Endometrial microvascular endothelial cells (primary cell): ENCODE results near the gene TEAD4. TPM values are rescaled to one million over a fixed set of nuclear protein-coding genes. Genes with fewer than 3 reads are reported as not detected.

Source experiments
- in situ Hi-C: cut with HindIII; loops from 2 replicates; pipeline ENCODE4 v1.10.0; 2017; ENCODE audit warnings: low sequenced_read_pairs, low pct_unique_long_range_greater_than_20kb; ENCODE audit errors: inconsistent ontology term
- total RNA-seq: library from RNA; depleted of rRNA; stranded (reverse); fragments of >200 nt; gene quantifications from one replicate; pipeline ENCODE4 v1.2.3, GENCODE V29; 2015; ENCODE audit errors: inconsistent ontology term

TEAD4 gene
- total RNA-seq, 1 donor from 2014 or later, result 78.1 TPM

DNA sequence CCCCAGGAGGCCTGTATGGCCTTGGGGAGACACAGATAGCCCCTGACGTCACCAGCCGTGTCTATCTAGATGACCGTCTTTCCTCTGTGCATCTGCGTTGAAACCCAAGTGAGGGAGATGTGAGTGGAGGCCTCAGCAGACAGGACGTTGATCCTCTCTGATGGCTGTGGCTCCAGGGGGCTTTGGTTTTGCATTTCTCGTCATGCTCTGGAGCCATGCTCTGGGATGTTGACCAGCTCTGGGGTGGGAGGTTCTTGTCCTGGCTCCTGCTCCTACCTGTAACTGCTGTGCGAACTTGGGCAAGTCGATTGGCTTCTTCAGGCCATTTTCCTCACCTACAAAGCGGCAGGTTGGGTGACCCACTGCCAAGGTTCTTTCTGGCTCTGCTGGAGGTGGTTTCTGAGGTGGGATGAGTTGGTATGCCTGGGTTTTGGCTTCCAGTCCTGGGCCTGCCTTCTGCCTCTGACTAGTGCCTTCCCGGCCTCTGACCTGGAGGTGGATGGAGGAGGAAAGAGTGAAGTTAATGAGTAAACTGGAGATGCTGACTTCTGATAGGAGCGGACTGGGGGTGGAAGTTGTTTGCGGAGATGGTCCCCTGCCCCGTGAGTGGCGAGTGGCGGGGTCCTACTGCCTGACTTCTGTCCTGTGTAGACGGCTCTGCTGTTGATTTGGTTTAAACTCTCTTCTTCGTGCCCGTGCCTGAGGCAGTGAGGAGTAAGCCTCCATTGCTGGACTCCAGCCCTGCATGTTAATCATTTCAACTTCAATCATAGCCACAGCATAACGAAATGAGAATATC is 126.3 kb downstream of the TEAD4 start:
- in situ Hi-C loops, result loop anchor here (25.0 kb wide), 1 partner anchor 202 kb away; no protein-coding TSS in a partner anchor

GRCh38 chr12:3086211-3086610 is 127.0 kb downstream of the TEAD4 start:
- in situ Hi-C loops, result loop anchor here (25.0 kb wide), 1 partner anchor 201 kb away; no protein-coding TSS in a partner anchor

- in situ Hi-C loops, result loop anchor here (25.0 kb wide), 1 partner anchor 200 kb away; no protein-coding TSS in a partner anchor
These were observed 127.6 kb downstream of the TEAD4 start for GRCh38 chr12:3086729-3087323.

DNA sequence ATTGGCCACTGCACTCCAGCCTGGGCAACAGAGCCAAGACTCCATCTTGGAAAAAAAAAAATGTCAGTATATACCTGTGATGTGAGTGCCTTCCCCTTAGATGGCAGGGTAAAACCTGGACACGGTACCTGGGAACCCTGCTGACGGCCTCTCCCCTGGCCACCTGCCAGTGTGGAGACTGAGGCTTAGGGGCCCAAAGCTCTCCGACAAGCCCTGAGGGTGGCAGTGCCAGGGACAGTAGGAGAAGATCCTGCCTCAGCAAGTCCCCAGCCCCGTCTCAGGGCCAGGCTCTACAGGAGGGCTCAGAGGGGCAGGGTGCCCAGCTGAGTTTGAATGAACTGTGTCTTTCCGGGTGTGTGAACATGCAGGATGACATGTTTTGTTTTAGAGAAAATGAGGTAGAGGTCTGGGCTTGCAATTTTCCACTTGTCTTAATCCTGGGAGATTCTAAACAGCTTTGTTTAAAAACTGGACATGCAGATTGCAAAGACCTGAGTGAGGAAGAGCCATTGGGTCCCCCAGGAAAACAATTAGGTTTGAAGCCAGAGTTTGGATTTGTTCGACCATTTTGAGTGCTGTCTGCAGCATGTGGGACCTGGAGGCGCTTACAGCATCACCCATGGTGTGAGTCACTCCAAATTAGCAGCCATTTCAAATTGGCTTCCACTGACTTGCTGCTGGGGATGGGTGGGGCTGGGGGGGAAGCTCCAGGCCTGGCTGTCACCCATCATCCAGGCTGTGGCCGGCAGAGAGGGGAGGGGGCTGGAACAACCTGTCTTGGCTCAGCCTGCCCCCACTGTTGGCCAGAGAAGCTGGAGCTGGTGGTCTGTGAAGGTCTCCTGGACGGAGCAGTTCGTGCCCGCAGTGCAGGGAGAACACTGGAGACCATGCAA is 128.8 kb downstream of the TEAD4 start:
- in situ Hi-C loops, result loop anchor here (25.0 kb wide), 1 partner anchor 199 kb away; no protein-coding TSS in a partner anchor

DNA sequence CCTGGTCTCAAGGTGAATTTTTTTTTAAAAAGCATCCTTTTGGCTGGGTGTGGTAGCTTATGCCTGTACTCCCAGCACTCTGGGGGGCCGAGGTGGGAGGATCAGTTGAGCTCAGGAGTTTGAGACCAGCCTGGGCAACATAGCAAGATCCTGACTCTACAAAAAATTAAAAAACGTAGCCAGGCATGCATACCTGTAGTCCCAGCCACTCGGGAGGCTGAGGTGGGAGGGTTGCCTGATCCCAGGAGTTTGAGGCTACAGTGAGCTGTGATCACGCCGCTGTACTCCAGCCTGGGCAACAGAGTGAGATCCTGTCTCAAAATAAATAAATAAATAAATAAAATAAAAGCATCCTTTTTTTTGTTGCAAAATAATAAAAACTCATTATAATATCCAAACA is 130.4 kb downstream of the TEAD4 start:
- in situ Hi-C loops, result loop anchor here (25.0 kb wide), 1 partner anchor 198 kb away; no protein-coding TSS in a partner anchor

Other genes starting within 250 kb of the TEAD4 start
- gene FKBP4, start 164.4 kb upstream of the TEAD4 start, total RNA-seq, result 60.8 TPM
- gene ITFG2, start 146.7 kb upstream of the TEAD4 start, total RNA-seq, result 34.1 TPM
- not detected for gene NRIP2, start 124.4 kb upstream of the TEAD4 start, total RNA-seq
- gene TEX52, start 102.4 kb upstream of the TEAD4 start, total RNA-seq, result not detected
- gene FOXM1, start 82.2 kb upstream of the TEAD4 start, total RNA-seq, result 57.3 TPM
- gene RHNO1, start 82.2 kb upstream of the TEAD4 start, total RNA-seq, result 52.6 TPM
- gene TULP3, start 68.5 kb upstream of the TEAD4 start, total RNA-seq, result 16.1 TPM
- 15.9 TPM for gene TSPAN9, start 118.0 kb downstream of the TEAD4 start, total RNA-seq